DOHH2 (cell line): Measurements from ENCODE around the gene P4HA2.

ENCODE experiments used
- H3F3A ChIP-seq: fragments of 200-600 bp; sonication (generic), shearing (Covaris generic); 2 replicates; pipeline ENCODE4 v1.6.0; 2016; ENCODE audit warnings: antibody characterized with exemption, mild to moderate bottlenecking; ENCODE audit not compliant: control insufficient read depth, insufficient read depth
- H3K27ac ChIP-seq: fragments of 200-600 bp; sonication (generic); 2 replicates; pipeline ENCODE4 v1.5.1; 2014; ENCODE audit warnings: low read depth, mild to moderate bottlenecking, low read length, moderate library complexity
- H3K27me3 ChIP-seq: fragments of 200-600 bp; sonication (generic); 2 replicates; pipeline ENCODE4 v1.6.1; 2014; ENCODE audit warnings: mild to moderate bottlenecking, low read length, mixed read lengths; ENCODE audit not compliant: control insufficient read depth
- H3K36me3 ChIP-seq: fragments of 200-600 bp; sonication (generic); 2 replicates; pipeline ENCODE4 v1.6.1; 2014; ENCODE audit warnings: mild to moderate bottlenecking, low read length, moderate library complexity, mixed read lengths; ENCODE audit not compliant: control insufficient read depth
- H3K4me1 ChIP-seq: fragments of 200-600 bp; sonication (generic); 2 replicates; pipeline ENCODE4 v1.6.1; 2014; ENCODE audit warnings: mild to moderate bottlenecking, low read length, mixed read lengths; ENCODE audit not compliant: control insufficient read depth
- H3K4me2 ChIP-seq: fragments of 200-600 bp; sonication (generic); 2 replicates; pipeline ENCODE4 v1.6.0; 2014; ENCODE audit warnings: mild to moderate bottlenecking, low read length, moderate library complexity
- H3K4me3 ChIP-seq: fragments of 200-600 bp; sonication (generic); 2 replicates; pipeline ENCODE4 v1.5.1; 2014; ENCODE audit warnings: mild to moderate bottlenecking, low read length, mixed read lengths
- H3K79me2 ChIP-seq: fragments of 200-600 bp; sonication (generic); 2 replicates; pipeline ENCODE4 v1.6.1; 2014; ENCODE audit warnings: mild to moderate bottlenecking, low read length, mixed read lengths; ENCODE audit not compliant: control insufficient read depth
- H3K9me2 ChIP-seq: fragments of 200-600 bp; sonication (generic); replicated peaks from 2 replicates; pipeline ENCODE4 v1.6.1; 2014; ENCODE audit warnings: mild to moderate bottlenecking, low read length, mixed read lengths; ENCODE audit not compliant: control insufficient read depth
- H3K9me3 ChIP-seq: fragments of 200-600 bp; sonication (generic); 2 replicates; pipeline ENCODE4 v1.6.1; 2014; ENCODE audit warnings: antibody characterized with exemption, low read length, mixed read lengths; ENCODE audit not compliant: control insufficient read depth, insufficient read depth
- H4K20me1 ChIP-seq: fragments of 200-600 bp; sonication (generic); 2 replicates; pipeline ENCODE4 v1.6.0; 2014; ENCODE audit warnings: low read depth, mild to moderate bottlenecking, antibody characterized with exemption, low read length, moderate library complexity; ENCODE audit not compliant: control insufficient read depth, insufficient read depth
- EZH2phosphoT487 ChIP-seq: fragments of 200-600 bp; sonication (generic); IDR thresholded peaks from 2 replicates; pipeline ENCODE4 v1.6.1; 2017; ENCODE audit warnings: borderline replicate concordance, mild to moderate bottlenecking, antibody characterized with exemption, low read length, moderate library complexity, mixed read lengths
- TF ChIP-seq, protein P1 (sequence below): fragments of 200-600 bp; sonication (generic); IDR thresholded peaks from one replicate; pipeline ENCODE4 v1.5.1; 2014; ENCODE audit warnings: antibody characterized with exemption, mild to moderate bottlenecking, low read depth, low read length; ENCODE audit not compliant: poor library complexity, severe bottlenecking

The P4HA2 gene

DNA sequence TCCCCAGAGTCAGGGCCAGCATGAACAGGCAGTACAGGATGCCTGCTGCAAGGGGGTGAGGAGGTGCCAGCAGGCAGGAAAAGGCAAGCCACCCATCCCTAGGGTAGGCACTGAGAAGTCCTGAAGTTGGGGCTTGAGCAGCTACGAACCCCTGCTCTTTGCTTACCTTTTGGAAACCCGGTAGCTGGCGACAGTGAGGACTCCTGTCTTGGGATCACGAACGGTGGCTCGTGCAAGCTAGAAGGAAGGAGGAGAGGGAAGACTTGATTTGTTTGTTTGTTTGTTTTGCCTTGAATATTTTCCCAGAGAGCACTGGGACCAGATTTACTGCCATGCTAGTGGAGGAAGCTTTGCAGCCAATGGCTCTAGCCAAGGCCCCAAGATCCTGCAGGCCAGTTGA lies 23.7 kb downstream of the P4HA2 start:
- Histone ChIP-seq H3K4me2 (no peak overlapping the region), H3K79me2 (no peaks in the 10 kb centered on the region), H3K9me2 (no peaks in the 10 kb centered on the region), H3K4me1 (no peaks in the 10 kb centered on the region), H4K20me1 (no peaks in the 10 kb centered on the region), H3K27me3 (peaks cover 24% of the 10 kb centered on the region), H3F3A (no peaks in the 10 kb centered on the region), H3K27ac (no peak overlapping the region), H3K4me3 (no peak overlapping the region), H3K36me3 (no peaks in the 10 kb centered on the region), H3K9me3 (no peaks in the 10 kb centered on the region)
- TF ChIP-seq EZH2phosphoT487: no peak
- TF ChIP-seq, protein P1, sequence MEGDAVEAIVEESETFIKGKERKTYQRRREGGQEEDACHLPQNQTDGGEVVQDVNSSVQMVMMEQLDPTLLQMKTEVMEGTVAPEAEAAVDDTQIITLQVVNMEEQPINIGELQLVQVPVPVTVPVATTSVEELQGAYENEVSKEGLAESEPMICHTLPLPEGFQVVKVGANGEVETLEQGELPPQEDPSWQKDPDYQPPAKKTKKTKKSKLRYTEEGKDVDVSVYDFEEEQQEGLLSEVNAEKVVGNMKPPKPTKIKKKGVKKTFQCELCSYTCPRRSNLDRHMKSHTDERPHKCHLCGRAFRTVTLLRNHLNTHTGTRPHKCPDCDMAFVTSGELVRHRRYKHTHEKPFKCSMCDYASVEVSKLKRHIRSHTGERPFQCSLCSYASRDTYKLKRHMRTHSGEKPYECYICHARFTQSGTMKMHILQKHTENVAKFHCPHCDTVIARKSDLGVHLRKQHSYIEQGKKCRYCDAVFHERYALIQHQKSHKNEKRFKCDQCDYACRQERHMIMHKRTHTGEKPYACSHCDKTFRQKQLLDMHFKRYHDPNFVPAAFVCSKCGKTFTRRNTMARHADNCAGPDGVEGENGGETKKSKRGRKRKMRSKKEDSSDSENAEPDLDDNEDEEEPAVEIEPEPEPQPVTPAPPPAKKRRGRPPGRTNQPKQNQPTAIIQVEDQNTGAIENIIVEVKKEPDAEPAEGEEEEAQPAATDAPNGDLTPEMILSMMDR: no peak

DNA sequence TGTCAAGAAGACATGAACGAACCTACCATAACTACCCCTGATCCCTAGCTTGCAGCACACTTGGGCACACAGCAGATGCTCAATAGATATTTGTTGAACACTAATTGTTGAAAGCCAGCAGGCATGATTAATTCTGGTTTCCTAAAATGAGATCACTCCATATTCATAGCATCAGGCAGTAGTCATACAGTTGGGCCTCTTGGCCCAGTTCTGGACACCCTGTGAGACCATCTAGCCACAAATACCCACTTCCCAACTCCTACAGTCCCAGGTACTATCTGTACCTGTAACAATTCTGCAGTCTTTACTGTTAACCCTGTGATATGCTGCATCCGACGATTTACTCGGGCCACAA lies 24.2 kb downstream of the P4HA2 start:
- Histone ChIP-seq H3K4me3 (no peak overlapping the region), H3K36me3 (no peaks in the 10 kb centered on the region), H3K9me3 (no peaks in the 10 kb centered on the region), H3K4me2 (no peak overlapping the region), H3K4me1 (no peaks in the 10 kb centered on the region), H3K27ac (no peak overlapping the region), H3K27me3 (peaks cover 24% of the 10 kb centered on the region), H3K9me2 (no peaks in the 10 kb centered on the region), H3F3A (no peaks in the 10 kb centered on the region), H4K20me1 (no peaks in the 10 kb centered on the region), H3K79me2 (no peaks in the 10 kb centered on the region)
- TF ChIP-seq, protein P1: no peak
- TF ChIP-seq EZH2phosphoT487: no peak

DNA sequence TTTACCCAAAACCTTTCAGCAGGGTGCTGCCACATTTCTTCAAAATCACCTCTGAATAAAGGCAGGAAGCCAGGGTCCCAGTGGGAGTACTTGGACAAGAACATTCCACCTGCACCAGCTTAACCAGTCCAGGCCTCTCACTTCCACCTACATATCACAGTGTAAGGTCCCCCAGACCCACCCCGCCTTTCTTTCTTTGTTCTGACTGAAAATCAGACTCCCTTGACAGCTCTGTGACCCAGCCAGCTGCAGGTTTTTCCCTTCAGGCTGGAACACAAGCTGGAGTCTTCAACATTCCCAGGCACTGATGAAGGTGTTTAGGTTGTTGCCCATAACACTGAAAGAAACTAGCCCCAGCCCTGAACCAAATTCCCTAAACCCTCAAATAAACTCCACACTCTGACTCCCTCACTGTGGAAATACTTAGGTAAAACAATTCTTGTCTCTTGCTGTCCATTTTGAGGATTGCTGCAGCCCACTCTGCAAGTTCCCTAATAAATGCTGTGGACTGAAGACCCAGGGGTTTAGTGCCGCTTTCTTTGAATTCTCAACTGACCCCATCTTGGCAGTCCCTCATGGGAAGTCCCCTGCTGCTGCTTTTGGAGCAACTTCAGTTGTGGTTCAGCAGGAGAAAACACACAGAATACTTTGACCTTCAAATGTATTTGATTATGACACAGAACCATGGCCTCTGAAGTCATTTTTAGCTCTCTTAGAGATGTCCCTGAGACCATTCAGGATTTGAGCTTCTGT lies 24.8 kb downstream of the P4HA2 start:
- H3K9me3 ChIP-seq: no peaks in the 10 kb centered on the region
- H3K79me2 ChIP-seq: no peaks in the 10 kb centered on the region
- H3K4me3 ChIP-seq: no peak overlapping the region
- H3K27me3 ChIP-seq: peaks cover 24% of the 10 kb centered on the region
- H4K20me1 ChIP-seq: no peaks in the 10 kb centered on the region
- no peaks in the 10 kb centered on the region for H3K36me3 ChIP-seq
- no peaks in the 10 kb centered on the region for H3F3A ChIP-seq
- H3K4me2 ChIP-seq: no peak overlapping the region
- no peaks in the 10 kb centered on the region for H3K4me1 ChIP-seq
- H3K9me2 ChIP-seq: no peaks in the 10 kb centered on the region
- H3K27ac ChIP-seq: no peak overlapping the region
- TF ChIP-seq EZH2phosphoT487: no peak
- TF ChIP-seq, protein P1: no peak
